Endothelial cell of umbilical vein (primary cell): Measurements from ENCODE around the gene ZNF783.
"Not testable (repeated sequence)": the region's sequence is repeated elsewhere in the genome, so short reads cannot be mapped to it uniquely, and the experiment has no call there.

Experiments
- CTCF ChIP-seq, 2 donors: IDR thresholded peaks; 1 replicate in 1 of 2; 2 replicates in 1 of 2; pipeline ENCODE4 v1.5.1; 2011; ENCODE audit warnings: low read length in 2 of 2, mild to moderate bottlenecking in 2 of 2, moderate library complexity in 2 of 2, control low read depth in 1 of 2, inconsistent platforms in 1 of 2, low read depth in 1 of 2; ENCODE audit not compliant: insufficient read depth in 1 of 2; ENCODE audit errors: extremely low read depth in 1 of 2
- EZH2 ChIP-seq: IDR thresholded peaks from 2 replicates; pipeline ENCODE4 v1.6.1; 2012; ENCODE audit warnings: borderline replicate concordance, low read depth, mild to moderate bottlenecking, moderate library complexity, low read length, inconsistent platforms; ENCODE audit not compliant: severe bottlenecking
- FOS ChIP-seq: IDR thresholded peaks from 2 replicates; pipeline ENCODE4 v1.6.1; 2011; ENCODE audit warnings: mild to moderate bottlenecking, low read length, moderate library complexity, borderline replicate concordance; ENCODE audit not compliant: insufficient read depth
- MAX ChIP-seq: IDR thresholded peaks from 2 replicates; pipeline ENCODE4 v1.6.1; 2011; ENCODE audit not compliant: insufficient read depth, insufficient read length
- MYC ChIP-seq: IDR thresholded peaks from one replicate; pipeline ENCODE4 v1.6.1; 2011; ENCODE audit warnings: mild to moderate bottlenecking, low read depth, low read length
- POLR2A ChIP-seq: IDR thresholded peaks from 2 replicates; pipeline ENCODE4 v1.6.1; 2012; ENCODE audit warnings: low read depth, mild to moderate bottlenecking, control low read depth, low read length
- POLR2AphosphoS5 ChIP-seq: IDR thresholded peaks from 2 replicates; pipeline ENCODE4 v1.6.1; 2012; ENCODE audit warnings: low read depth, mild to moderate bottlenecking, control low read depth, low read length, moderate library complexity; ENCODE audit not compliant: insufficient read depth

- not testable (repeated sequence) for TF ChIP-seq CTCF (IDR thresholded peaks at IDR 0.05; ENCODE audit: extremely low read depth in 1 of 2, insufficient read depth in 1 of 2, low read depth in 1 of 2, low read length in 2 of 2); EZH2; POLR2AphosphoS5; POLR2A; MAX; MYC; FOS
Measured at GRCh38 chr7:149226366-149226765, 35.6 kb upstream of the ZNF783 start.
